Activated CD4-positive, alpha-beta T cell treated with anti-CD3 and anti-CD28 coated beads, Interleukin-2, amount 50 U/mL, for 24 hours (primary cell): ENCODE data around the gene ADCY1.

Source experiments
- DNase-seq, 2 donors: peaks; one replicate each; pipeline ENCODE4 v3.0.0-alpha.2; 2020; ENCODE audit warnings: low read depth in 1 of 2, low spot score in 1 of 2

The ADCY1 gene

DNA sequence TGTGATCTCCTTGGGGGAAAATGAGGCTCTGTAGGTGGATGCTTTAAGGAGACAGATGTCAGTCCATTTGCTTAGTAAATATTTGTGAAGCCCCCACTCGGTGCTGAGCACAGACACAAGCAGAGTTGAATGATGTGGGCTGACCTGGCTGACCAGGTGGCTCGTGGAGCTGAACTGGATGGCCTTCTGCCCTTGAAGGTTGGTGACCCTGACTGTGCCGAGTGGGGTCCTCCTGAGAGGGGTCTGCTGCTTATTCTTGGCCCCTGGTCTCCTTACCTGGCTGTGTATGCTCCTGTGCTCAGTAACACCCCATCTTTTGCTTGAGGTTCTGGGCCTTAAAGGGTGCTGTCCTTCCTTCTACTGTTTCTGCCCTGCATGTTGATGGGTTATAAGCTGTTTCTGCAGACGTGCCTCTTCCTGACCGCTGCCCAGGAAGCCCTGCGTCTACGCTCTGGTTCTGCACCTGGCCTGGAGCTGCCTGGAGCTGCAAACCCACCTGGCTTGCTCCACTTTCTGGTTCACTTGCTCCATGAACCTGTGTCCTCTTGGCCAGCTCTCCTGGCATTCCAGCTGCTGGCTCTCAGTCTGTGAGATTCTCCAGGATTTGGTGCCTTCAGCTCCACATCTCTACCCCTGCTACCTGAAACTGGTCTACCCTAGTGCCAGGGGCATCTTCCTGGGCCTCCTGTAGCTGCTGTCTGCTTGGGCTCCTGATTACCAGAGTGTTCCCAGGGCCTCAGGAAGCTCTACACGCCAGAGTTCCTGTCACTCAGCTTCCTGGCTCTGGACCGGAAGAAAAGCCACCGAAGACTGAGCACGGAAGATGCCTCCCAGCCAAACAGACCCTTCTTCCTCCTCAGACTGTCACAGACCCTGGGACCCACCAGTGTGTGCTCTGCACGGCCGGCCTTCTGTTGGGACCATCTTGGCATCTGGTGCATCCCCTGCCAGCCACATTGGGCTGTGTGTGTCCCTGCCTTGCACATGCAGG lies 76.5 kb downstream of the ADCY1 start:
- no peak for DNase-seq

DNA sequence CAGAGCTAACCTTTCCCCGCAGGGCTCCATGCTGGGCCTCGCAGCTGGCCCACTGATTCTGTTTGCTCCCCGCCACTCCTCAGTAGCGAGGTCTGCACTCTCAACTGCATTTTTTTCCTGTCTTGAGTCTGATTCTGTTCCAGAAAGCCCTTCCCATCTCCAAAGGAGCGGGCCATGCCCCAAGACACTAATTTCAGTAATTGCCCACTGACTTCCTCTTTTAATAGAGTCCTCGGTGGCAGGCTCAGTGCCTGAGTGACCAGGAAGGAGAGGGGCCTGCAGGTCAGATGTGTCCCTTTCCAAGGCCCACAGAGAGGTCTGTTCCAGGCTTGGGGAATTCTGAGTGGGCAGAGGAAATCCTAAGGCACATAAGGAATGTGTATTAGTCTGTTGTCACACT lies 77.4 kb downstream of the ADCY1 start:
- DNase-seq = no peak

DNA sequence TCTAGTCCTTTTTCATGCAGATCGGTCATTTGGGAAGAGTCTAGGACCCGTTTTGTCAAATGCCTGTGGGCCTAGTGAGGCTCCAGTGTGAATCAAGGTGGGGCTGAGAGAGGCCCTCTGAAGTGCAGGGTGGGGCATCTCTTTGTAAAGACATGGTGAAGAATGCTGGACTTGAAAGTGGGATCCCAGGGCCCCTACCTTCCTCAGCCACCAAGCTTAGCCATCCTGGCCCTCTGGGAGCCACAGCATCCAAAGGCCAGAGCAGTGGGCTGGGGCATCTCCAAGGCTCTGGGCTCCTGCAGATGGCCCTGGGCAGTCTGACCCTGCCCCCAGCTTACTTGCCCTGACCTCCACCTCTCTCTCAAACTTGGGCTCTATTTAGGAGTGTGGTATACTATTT lies 78.5 kb downstream of the ADCY1 start:
- no peak for DNase-seq

DNA sequence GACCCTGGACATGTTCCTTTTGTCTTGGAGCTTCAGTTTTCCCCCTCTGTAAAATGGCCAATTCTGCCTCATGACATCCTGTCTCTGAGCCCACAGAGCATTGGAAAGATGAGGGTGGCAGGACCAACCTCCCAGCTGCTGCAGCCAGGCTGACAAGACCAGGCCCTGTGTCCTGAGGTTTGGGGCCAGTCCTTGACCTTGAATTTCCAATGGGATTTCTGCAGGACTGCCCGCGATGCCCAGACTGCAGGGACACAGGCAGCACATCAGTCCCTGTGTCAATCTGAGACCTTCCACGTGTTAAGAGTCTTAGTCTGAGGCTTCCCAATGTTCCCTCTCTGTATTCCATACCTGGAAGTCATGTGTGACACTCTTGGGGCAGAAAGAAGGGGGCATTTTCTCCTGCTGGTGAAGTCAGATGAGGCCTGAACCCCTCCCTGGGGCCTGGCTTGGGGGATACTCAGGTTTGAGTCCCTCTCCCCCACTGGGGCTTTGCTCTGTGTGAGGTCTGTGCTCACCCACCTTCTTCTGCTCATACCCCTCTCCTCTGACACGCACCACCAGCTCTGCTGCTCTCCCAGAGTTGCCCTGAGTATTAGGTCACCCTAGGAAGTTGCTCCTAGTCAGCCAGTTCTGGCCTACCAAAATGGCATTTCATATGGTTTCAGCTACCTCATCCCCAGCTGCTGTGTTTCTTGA lies 79.2 kb downstream of the ADCY1 start:
- DNase-seq = no peak

DNA sequence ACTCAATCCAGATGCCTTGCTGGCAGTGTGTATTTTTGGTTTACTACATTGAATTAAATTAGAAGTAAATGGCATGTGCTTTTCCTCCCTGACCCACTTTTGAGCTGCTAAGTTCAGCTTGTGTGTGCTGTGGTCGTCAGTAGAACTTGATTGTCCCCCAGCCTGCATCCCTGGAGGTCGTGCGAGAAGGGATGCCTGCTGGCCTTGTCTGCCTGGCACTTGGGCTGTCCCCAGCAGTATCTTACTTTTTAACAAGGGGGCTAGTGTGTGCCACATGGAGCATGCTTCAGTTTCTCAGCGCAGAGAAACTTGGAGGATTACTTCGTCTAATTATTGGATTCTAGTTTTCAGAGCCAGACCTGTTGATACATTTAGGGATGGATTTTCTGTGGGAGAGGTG lies 80.2 kb downstream of the ADCY1 start:
- no peak for DNase-seq

DNA sequence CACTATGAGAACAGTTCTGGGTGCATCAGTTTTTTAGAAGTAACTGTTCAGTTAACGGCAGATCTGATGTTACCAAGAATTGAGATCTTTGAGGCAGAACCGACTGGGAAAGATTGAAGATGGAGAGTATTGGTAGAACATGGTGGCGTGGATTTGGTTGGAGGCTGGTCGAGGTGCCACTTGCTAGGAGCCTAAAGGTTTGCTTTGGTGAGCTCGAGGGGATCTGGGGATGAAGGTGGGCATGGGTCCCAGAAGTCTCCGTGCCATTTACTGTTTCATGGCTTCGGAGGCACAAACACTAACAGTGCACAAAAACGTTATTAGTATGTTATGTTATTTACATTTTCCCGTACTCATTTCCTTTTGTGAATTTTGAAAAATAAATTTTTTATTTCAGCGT lies 81.4 kb downstream of the ADCY1 start:
- DNase-seq = no peak

DNA sequence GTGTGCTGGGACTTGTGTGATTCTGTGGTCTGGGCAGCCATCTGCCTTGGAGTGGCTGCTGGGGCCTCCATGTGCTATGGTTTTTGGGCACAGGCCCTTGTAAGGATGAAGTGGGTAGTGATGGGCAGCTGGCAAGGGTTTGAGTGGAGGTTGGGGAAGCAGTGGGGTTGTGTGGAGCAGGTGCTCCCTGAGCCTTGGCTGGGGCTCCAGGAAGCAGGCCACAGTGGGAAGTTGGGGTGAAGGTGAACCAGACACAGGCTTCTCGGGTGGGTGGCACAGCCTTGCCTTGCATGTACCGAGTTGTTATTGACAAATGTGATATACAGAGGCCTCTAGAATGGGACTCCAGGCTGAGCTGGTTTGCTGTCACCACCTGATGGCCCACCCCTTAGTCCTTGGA lies 82.3 kb downstream of the ADCY1 start:
- DNase-seq = no peak

DNA sequence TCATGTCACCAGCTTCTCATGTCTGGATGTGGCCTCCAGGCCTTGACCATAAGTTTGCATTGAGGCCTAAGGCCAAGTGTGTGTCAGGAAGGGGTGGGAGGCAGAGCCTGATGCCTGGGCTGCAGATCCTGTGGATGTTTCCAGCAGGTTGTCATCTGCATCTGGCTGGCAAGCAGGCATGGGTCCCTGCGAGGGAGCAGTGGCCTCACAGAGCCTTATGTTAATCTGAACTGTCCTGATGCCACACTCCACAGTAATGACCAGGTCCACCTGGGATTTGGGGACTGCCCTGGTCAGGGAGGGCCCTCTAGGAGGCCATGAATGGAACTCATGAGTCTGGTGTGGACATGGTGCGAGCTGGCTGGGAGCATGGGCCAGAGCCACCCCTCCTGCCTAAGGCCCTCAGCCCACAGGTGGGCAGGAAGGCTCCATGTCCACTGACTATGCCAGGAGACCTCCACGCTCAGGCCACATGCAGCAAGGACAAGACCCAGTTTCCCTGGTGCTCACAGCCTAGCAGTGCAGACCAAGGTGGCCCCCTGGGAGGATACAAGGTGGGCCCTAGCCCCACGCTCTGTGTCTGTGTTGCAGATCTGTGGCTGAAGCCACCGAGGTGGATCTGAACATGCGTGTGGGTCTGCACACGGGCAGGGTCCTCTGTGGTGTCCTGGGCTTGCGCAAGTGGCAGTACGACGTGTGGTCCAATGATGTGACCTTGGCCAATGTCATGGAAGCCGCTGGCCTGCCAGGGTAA lies 83.1 kb downstream of the ADCY1 start:
- no peak for DNase-seq

DNA sequence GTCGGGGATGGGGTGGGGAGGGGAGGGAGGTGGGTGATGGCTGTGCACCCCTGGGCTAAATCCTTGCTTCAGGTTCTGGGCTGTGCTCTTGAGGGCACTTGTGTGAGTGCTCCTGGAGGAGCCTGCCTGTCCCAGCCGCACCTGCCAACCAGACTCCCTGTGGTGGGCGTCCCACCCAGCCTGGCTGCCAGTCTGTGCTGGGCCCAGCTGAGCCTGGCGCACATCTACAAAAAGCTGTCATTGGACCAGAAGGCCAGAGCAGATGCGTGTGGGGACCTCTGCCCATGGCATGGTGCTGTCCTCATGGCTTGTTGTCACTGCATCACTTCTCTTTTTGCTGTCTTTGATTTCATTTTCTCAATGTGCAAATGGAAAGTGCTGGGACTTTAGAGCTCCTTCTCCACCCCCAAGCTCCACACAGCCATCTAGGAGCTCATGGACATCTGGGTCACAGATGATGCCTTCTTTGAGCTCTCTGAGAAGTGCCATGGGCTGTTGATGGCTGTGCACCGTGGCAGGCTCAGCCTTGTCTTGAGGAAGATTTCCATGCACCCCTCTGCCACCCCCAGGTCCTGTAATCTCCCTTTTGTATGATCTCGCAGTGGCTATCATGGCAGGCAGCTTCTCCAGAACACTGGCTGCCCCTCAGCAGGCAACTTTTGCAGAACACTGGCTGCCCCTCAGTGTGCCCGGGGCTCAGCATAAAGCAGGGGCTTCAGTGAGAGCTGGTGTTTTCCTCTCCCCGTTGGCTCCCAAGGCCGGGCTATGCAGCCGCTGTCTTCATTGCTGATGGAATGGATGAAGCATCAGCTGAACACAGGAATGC lies 83.9 kb downstream of the ADCY1 start:
- DNase-seq = no peak

DNA sequence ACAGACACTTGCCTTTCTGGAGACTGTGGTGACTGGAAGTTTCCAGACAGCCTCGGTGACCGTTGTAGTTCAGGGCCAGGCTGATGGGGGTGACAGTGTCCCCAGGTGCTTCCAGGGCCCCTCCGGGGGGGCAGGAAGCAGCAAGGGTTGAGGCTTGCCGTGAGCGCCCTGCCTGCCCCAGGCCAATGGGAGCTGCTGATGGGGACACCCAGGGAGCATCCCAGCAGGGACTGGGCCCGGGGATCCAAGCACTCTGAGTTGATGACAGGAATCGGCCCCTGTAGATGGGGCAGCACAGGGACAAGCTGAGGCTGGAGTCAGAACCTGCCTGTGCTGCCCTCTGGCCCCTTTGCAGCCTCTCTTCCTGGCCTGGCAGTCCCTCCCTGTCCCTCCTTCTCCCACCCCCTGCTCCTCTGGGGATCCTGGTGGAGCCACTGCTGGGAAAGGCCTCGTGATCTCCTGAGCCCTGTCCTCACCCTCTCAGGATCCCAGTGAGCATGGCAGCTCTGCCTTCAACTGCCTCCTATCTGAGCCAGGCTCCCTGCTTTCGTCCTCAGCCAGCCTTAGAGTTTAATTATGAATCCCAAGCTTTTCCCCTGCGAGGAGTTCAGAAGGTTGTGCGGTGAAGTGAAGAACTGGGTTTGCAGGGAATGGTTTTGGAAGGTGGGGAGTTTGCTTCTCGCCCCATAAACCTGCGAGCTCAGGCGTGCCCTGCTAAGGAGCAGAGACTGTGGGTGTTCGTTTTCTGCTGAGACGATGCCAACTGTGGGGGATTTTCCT lies 84.7 kb downstream of the ADCY1 start:
- no peak for DNase-seq

DNA sequence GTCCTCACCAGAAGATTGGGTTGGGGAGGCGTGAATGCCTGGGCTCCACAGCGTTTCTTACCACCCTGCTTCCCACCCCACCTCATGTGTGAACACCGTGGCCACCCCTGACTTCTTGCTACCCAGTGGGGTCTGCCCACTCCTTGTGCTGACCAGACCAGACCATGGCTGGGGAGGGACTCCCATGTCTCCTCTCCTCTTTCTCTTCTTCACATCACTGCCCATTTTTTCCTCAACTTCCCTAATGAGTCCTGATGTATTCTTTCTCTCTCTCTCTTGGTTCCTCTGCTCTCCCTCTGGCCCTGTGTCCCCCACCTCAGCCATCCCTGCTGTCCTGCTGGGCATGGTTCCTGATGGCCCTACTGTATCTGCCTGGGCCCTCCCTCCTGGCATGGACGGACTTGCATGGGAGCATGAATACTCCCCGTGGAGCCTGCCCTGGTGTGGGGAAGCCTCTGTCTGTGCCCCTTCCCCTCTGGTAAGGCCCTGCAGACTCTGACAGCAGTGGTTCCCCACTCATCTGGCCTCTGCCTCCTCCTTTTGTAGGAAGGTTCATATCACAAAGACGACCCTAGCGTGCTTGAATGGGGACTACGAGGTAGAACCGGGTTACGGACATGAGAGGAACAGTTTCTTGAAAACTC lies 85.5 kb downstream of the ADCY1 start:
- no peak for DNase-seq

DNA sequence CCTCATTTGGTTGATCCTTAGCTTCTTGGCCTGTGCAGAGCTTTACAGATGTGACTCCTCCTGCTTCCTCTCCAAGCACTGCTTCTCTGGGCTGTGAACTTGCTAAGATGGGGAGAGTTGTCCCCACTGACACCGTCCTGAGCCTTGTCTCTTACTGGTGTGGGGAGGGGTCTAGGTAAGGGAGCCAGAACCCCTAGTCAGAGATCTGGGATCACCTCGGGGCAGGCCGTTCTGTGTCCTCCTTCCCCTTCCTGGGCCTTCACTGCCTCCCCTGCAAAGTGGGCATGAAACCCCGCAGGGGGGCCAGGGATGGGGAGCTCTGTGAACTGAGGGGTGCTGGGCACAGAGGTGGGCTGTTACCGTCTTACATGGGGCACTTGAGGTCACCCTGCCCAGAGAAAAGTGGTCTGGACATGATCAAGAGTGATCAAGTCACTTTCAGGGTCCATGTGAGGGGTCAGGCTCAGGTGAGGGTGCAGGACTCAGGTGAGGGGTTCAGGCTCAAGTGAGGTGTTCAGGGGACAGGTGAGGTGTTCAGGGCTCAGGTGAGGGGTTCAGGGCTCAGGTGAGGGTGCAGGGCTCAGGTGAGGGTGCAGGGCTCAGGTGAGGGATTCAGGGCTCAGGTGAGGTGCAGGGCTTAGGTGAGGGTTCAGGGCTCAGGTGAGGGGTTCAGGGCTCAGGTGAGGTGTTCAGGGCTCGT lies 86.2 kb downstream of the ADCY1 start:
- no peak for DNase-seq

DNA sequence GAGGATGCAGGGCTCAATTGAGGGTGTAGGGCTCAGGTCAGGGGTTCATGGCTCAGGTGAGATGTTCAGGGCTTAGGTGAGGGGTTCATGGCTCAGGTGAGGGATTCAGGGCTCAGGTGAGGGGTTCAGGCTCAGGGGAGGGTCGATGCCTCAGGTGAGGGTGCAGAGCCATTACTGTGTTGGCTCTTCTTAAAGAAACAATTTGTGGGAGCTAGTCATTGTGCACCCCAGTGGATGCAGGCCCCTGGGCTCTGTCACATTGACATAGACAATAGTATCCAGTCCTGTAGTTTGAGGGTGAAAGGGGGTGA lies 86.7 kb downstream of the ADCY1 start:
- DNase-seq = no peak

DNA sequence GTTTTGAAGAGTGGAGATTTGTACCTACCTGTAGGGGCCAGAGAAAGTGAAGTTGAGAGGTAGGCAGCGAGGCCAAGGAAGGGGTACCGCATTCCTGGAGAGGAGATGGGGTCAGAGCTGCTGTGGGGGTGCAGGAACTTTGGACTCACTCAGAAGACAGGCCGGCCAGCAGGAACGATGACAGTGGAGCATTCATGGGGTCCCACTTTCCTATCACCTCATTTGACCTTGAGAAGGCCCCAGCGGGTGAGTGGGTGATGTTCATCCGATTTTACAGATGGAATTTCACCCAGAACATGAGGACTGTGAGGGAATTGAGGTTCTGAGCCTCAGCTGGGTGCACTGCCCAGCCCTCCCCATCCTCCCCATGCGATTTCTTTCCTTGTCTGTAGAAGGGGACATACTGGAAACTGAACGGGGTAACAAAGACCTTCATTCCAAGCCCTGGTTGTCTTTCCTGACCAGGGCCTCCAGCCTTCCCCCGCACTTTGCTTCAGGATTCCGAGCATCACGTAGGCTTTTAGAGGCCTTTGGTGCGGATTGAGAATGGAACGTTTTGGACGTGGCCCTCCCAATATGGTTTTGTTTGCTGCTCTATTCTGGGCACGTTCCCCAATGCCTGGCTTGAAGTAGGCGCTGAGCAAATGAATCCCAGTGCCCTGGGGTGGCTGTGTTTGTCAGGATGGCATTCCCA lies 87.3 kb downstream of the ADCY1 start:
- no peak for DNase-seq

DNA sequence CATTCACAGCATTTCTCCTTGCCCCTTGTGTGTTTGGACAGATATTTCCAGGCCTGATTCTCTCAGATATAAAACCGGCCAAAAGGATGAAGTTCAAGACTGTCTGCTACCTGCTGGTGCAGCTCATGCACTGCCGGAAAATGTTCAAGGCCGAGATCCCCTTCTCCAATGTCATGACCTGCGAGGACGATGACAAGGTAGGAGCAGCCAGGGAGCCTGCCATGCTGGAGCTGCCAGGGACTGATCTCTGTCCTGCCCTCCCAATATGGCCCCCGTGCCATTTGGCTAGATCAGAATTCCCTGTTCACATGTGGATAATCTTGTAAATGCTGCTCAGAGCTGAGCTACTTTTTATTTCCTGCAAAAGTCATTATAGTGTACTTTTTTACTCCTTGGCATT lies 87.8 kb downstream of the ADCY1 start:
- no peak for DNase-seq

DNA sequence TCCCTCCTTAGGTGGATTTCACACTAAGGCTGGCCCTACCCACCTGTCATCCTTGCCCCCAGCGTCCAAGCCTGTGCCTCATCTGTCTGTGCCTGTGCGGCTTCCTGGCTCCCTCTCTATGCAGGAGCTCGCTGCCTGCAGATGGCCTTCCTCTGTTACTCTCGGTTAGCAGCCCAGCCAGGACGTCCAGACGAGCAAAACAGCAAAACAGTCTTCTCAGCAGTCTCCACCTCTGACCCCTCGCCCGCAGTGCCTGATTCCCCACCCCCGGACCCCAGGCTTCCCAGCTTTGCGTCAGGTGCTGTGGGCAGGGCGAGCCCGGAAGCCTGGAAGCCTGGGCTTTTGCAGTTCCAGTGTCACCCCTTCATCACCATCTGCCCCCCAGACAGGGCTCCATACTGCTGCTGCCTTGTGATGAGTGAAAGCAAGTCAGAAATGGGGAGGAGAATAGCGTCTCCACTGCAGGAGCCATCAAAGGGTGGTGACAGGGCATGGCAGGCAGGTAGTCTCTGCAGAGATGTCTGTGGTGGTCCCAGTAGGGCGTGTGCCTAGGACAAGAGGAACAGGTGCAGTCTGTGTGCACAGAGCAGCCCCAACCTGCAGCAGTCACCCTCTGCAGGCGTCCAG lies 88.5 kb downstream of the ADCY1 start:
- no peak for DNase-seq

DNA sequence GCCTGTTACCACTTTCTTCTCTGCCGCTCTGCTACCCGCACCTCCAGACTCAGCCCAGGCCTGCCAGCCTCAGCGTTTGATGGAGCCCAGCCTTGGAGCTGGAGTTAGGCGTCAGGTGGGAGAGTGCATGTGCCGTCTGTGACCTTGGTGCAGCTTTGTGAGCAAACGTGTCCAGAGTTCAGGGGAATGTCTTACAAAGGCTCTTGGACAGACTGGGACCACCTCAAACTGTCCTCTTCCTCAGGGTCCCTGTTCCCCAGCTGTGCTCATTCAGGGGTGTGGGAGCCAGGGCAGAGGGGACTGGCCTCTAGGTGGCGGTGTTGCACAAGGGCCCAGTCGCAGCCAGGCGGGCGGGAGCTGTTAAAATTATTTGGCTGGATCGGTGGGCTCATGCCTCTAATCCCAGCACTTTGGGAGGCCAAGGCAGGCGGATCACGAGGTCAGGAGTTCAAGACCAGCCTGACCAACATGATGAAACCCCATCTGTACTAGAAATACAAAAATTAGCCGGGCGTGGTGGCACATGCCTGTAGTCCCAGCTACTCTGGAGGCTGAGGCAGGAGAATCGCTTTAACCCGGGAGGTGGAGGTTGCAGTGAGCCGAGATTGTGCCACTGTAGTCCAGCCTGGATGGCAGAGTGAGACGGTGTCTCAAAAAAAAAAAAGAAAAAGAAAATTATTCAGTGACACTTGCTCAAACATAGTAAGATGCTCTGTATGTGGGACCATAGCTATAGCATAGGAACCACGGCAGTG lies 89.2 kb downstream of the ADCY1 start:
- DNase-seq = no peak
